SK-N-SH (cell line): ENCODE measurements around the gene LRMDA. TPM values are rescaled to one million over a fixed set of nuclear protein-coding genes. Genes with fewer than 3 reads are reported as not detected.

ENCODE experiments used
- CTCF ChIA-PET: fragments of 300-600, 350-600 bp; formaldehyde crosslinking; extraction: SDS; loops from one replicate; lab custom pipeline; 2021; lab: Yijun Ruan, JAX
- POLR2A ChIA-PET: fragments of 350-600 bp; sonication (Branson Sonifier 250); formaldehyde crosslinking; extraction: SDS; loops from one replicate; lab custom pipeline; 2020; ENCODE audit warnings: antibody characterized with exemption, inconsistent platforms; lab: Yijun Ruan, JAX
- DNase-seq: peaks from one replicate; pipeline ENCODE4 v3.0.0; 2012
- H2AFZ ChIP-seq: fragments of 200-600 bp; sonication (generic); 2 replicates; pipeline ENCODE4 v1.8.1; 2016; ENCODE audit warnings: antibody characterized with exemption, mild to moderate bottlenecking, low read depth
- H3F3A ChIP-seq: fragments of 200-600 bp; sonication (generic); replicated peaks from 2 replicates; pipeline ENCODE3; 2016; ENCODE audit warnings: antibody characterized with exemption, mild to moderate bottlenecking; ENCODE audit not compliant: insufficient read depth
- H3K27ac ChIP-seq, 2 experiments: fragments of 200-500 bp in 1 of 2; fragments of 200-600 bp in 1 of 2; sonication (Bioruptor generic) in 1 of 2; sonication (generic), shearing (Covaris generic) in 1 of 2; 2 replicates each; pipeline versions ENCODE4 v1.5.1 to v1.6.1; 2014 to 2016; ENCODE audit warnings: low read depth in 2 of 2, inconsistent platforms in 1 of 2, low read length in 1 of 2, mild to moderate bottlenecking in 1 of 2, mixed read lengths in 1 of 2
- H3K27me3 ChIP-seq: fragments of 200-600 bp; sonication (generic), shearing (Covaris generic); 2 replicates; pipeline ENCODE4 v1.6.1; 2016; ENCODE audit warnings: mixed run types; ENCODE audit not compliant: insufficient read depth
- H3K36me3 ChIP-seq, 2 experiments: fragments of 200-500 bp in 1 of 2; fragments of 200-600 bp in 1 of 2; sonication (Bioruptor generic) in 1 of 2; sonication (generic) in 1 of 2; replicated peaks in 1 of 2; 2 replicates each; pipeline versions ENCODE3 to v1.5.1; 2014 to 2016; ENCODE audit warnings: low read length in 1 of 2, mild to moderate bottlenecking in 1 of 2; ENCODE audit not compliant: insufficient read depth in 2 of 2, control insufficient read depth in 1 of 2
- H3K4me1 ChIP-seq, 2 experiments: fragments of 200-500 bp in 1 of 2; fragments of 200-600 bp in 1 of 2; sonication (Bioruptor generic) in 1 of 2; sonication (generic), shearing (Covaris generic) in 1 of 2; 2 replicates each; pipeline versions ENCODE4 v1.5.1 to v1.6.1; 2014 to 2016; ENCODE audit warnings: low read depth in 1 of 2, low read length in 1 of 2, mixed run types in 1 of 2; ENCODE audit not compliant: insufficient read depth in 2 of 2, control insufficient read depth in 1 of 2
- H3K4me2 ChIP-seq: fragments of 200-600 bp; sonication (generic), shearing (Covaris generic); 2 replicates; pipeline ENCODE4 v1.6.1; 2017; ENCODE audit warnings: mixed run types
- H3K4me3 ChIP-seq, 2 experiments: fragments of 200-500 bp in 1 of 2; fragments of 200-600 bp in 1 of 2; sonication (Bioruptor generic) in 1 of 2; sonication (generic), shearing (Covaris generic) in 1 of 2; 2 replicates each; pipeline versions ENCODE4 v1.5.1 to v1.8.1; 2014 to 2016; ENCODE audit warnings: low read depth in 2 of 2, inconsistent platforms in 1 of 2, low read length in 1 of 2, mild to moderate bottlenecking in 1 of 2, mixed read lengths in 1 of 2, moderate library complexity in 1 of 2
- H3K79me2 ChIP-seq: fragments of 200-600 bp; sonication (generic); 2 replicates; pipeline ENCODE4 v1.8.1; 2017; ENCODE audit warnings: mild to moderate bottlenecking; ENCODE audit not compliant: insufficient read depth
- H3K9ac ChIP-seq: fragments of 200-600 bp; sonication (generic); 2 replicates; pipeline ENCODE4 v1.6.1; 2017; ENCODE audit warnings: mixed run types
- H3K9me2 ChIP-seq: fragments of 200-600 bp; sonication (generic); 2 replicates; pipeline ENCODE4 v1.6.1; 2017; ENCODE audit warnings: mixed run types
- H3K9me3 ChIP-seq: fragments of 200-600 bp; sonication (generic); 2 replicates; pipeline ENCODE4 v1.6.1; 2017; ENCODE audit warnings: mixed run types, mild to moderate bottlenecking, moderate library complexity
- H4K20me1 ChIP-seq: fragments of 200-600 bp; sonication (generic); 2 replicates; pipeline ENCODE4 v1.6.1; 2017; ENCODE audit warnings: mild to moderate bottlenecking, mixed run types; ENCODE audit not compliant: insufficient read depth
- CHD2 ChIP-seq: fragments of 150-350 bp; IDR thresholded peaks from 2 replicates; pipeline ENCODE4 v1.6.1; 2018; ENCODE audit warnings: low read length; ENCODE audit not compliant: partially characterized antibody
- CTCF ChIP-seq: fragments of 200-600 bp; sonication (generic); IDR thresholded peaks from 2 replicates; pipeline ENCODE4 v1.6.1; 2017; ENCODE audit warnings: antibody characterized with exemption, mild to moderate bottlenecking, moderate library complexity
- ELF1 ChIP-seq: IDR thresholded peaks from 2 replicates; pipeline ENCODE4 v1.4.0; 2012
- EP300 ChIP-seq, 2 experiments: IDR thresholded peaks; 2 replicates each; pipeline versions ENCODE4 v1.4.0 to v1.6.1; 2012; ENCODE audit warnings: borderline replicate concordance in 1 of 2, low read depth in 1 of 2, low read length in 1 of 2
- EZH2phosphoT487 ChIP-seq: fragments of 200-600 bp; sonication (generic); IDR thresholded peaks from 2 replicates; pipeline ENCODE4 v1.6.1; 2017; ENCODE audit warnings: low read depth, mixed run types, mild to moderate bottlenecking, antibody characterized with exemption, moderate library complexity, borderline replicate concordance
- IRF3 ChIP-seq: fragments of 150-350 bp; IDR thresholded peaks from 2 replicates; pipeline ENCODE4 v1.6.1; 2016; ENCODE audit warnings: mild to moderate bottlenecking, low read depth, low read length
- JUND ChIP-seq: IDR thresholded peaks from 2 replicates; pipeline ENCODE4 v1.4.0; 2012
- MEF2A ChIP-seq: IDR thresholded peaks from 2 replicates; pipeline ENCODE4 v1.4.0; 2012; ENCODE audit warnings: low read depth, borderline replicate concordance
- POLR2AphosphoS5 ChIP-seq: IDR thresholded peaks from 2 replicates; pipeline ENCODE4 v1.6.1; 2012; ENCODE audit warnings: low read depth, low read length
- RAD21 ChIP-seq: IDR thresholded peaks from 2 replicates; pipeline ENCODE4 v1.6.1; 2012; ENCODE audit warnings: mild to moderate bottlenecking, low read length
- RCOR1 ChIP-seq: fragments of 150-350 bp; IDR thresholded peaks from 2 replicates; pipeline ENCODE4 v1.6.1; 2017; ENCODE audit warnings: antibody characterized with exemption, low read length
- REST ChIP-seq: IDR thresholded peaks from 2 replicates; pipeline ENCODE4 v1.6.1; 2012; ENCODE audit warnings: mild to moderate bottlenecking, low read depth, low read length, moderate library complexity
- RXRA ChIP-seq: IDR thresholded peaks from 2 replicates; pipeline ENCODE4 v1.4.0; 2012; ENCODE audit warnings: low read depth, mild to moderate bottlenecking, borderline replicate concordance
- SMC3 ChIP-seq: IDR thresholded peaks from 2 replicates; pipeline ENCODE4 v1.6.1; 2012; ENCODE audit warnings: low read depth, low read length, improper control_type of control experiment
- TAF1 ChIP-seq: IDR thresholded peaks from 2 replicates; pipeline ENCODE4 v1.6.1; 2012; ENCODE audit warnings: low read depth, mild to moderate bottlenecking, low read length, moderate library complexity, borderline replicate concordance
- TCF12 ChIP-seq: IDR thresholded peaks from 2 replicates; pipeline ENCODE4 v1.4.0; 2012
- USF1 ChIP-seq: IDR thresholded peaks from 2 replicates; pipeline ENCODE4 v1.4.0; 2012; ENCODE audit warnings: low read depth, borderline replicate concordance
- USF2 ChIP-seq: fragments of 150-350 bp; IDR thresholded peaks from 2 replicates; pipeline ENCODE4 v1.6.1; 2017; ENCODE audit warnings: antibody characterized with exemption, low read length, low read depth, borderline replicate concordance
- YY1 ChIP-seq: IDR thresholded peaks from 2 replicates; pipeline ENCODE4 v1.4.0; 2012; ENCODE audit warnings: low read depth, mild to moderate bottlenecking
- WGBS: methylation state at CpG from one replicate; pipeline ENCODE4 v1.1.6; 2017; ENCODE audit warnings: low lambda C conversion rate; 5-methylcytosine and 5-hydroxymethylcytosine counted together
- polyA plus RNA-seq, 3 experiments: library from polyadenylated mRNA; depleted of rRNA; stranded (reverse); fragments of >200 nt; gene quantifications; 2 replicates each; pipeline ENCODE4 v1.2.3, GENCODE V29; 2012

Gene LRMDA
- polyA plus RNA-seq, 1 of the 3 experiments (the other 2 are of a cell fraction): 0.95 TPM

- Histone ChIP-seq H3K27me3 (no peaks in the 10 kb centered on the region), H3F3A (no peaks in the 10 kb centered on the region), H4K20me1 (no peaks in the 10 kb centered on the region), H3K27ac (no peak overlapping the region), H3K4me1 (no peaks in the 10 kb centered on the region), H3K9me3 (no peaks in the 10 kb centered on the region), H3K4me2 (no peak overlapping the region), H3K9me2 (no peaks in the 10 kb centered on the region), H3K4me3 (no peak overlapping the region), H3K79me2 (no peaks in the 10 kb centered on the region), H3K9ac (no peak overlapping the region), H3K36me3 (no peaks in the 10 kb centered on the region), H2AFZ (no peak overlapping the region)
- CTCF ChIA-PET: interaction anchor here (0.6 to 0.8 kb wide), 3 partner anchors 11 to 284 kb away, joined by 3 read pairs; no protein-coding TSS in a partner anchor
- no peak for TF ChIP-seq SMC3
- no peak for TF ChIP-seq RAD21
- TF ChIP-seq EZH2phosphoT487: no peak
- TF ChIP-seq CHD2: no peak
- no peak for TF ChIP-seq YY1
- no peak for TF ChIP-seq REST
- TF ChIP-seq POLR2AphosphoS5: no peak
- TF ChIP-seq RXRA: no peak
- no peak for TF ChIP-seq TAF1
- TF ChIP-seq MEF2A: no peak
- TF ChIP-seq USF1: no peak
- TF ChIP-seq RCOR1: no peak
- no peak for TF ChIP-seq IRF3
- no peak for TF ChIP-seq CTCF
- no peak for TF ChIP-seq TCF12
- TF ChIP-seq JUND: no peak
- TF ChIP-seq USF2: no peak
- no peak for TF ChIP-seq EP300 (IDR thresholded peaks at IDR 0.05; ENCODE audit: borderline replicate concordance in 1 of 2, low read depth in 1 of 2, low read length in 1 of 2)
- TF ChIP-seq ELF1: no peak
- POLR2A ChIA-PET: no interaction called here
- WGBS: 0% methylated on average over 1 of the region's 1 CpG
- DNase-seq: no peak
Measured at GRCh38 chr10:75685187-75685586, 253.8 kb downstream of the LRMDA start.
